Measurements from ENCODE around the gene CMTM2. TPM values are rescaled to one million over a fixed set of nuclear protein-coding genes. Genes with fewer than 3 reads are reported as not detected.
"Not testable (repeated sequence)": the region's sequence is repeated elsewhere in the genome, so short reads cannot be mapped to it uniquely, and the experiment has no call there.

The CMTM2 gene
- total and polyA plus RNA-seq, 2 experiments from 2014 or later = 0.88 TPM; not detected in 1

DNA sequence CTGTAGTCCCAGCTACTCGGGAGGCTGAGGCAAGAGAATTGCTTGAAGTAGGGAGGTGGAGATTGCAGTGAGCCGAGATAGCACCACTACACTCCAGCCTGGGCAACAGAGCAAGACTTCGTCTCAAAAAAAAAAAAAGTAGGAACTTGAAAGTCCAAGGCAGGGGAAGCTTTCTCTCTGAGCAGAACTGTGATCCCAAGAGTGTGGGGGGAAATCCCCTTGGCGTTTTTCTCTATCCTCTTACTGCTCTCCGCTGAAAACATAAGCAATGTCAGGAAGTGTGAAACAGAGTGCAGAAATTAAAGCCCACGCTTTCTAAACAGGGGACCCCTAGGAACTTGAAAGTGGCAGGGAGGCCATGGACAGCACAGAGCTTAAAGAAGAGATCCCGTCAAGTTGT, 15.5 kb downstream of the CMTM2 start:
- no peaks in the 10 kb centered on the region for H3K27me3 ChIP-seq
- no peaks in the 10 kb centered on the region for H3K36me3 ChIP-seq
- no peak for DNase-seq (ENCODE audit: low read depth in 1 of 2, low spot score in 1 of 2)
- no peak overlapping the region for H3K27ac ChIP-seq
- no peak overlapping the region for H3K4me3 ChIP-seq
- no peaks in the 10 kb centered on the region for H3K4me1 ChIP-seq (ENCODE audit: low read depth)
- no peaks in the 10 kb centered on the region for H3K9me3 ChIP-seq (ENCODE audit: low read depth)
- no peak for TF ChIP-seq CTCF (IDR thresholded peaks at IDR 0.05; ENCODE audit: low read depth, low read length)

DNA sequence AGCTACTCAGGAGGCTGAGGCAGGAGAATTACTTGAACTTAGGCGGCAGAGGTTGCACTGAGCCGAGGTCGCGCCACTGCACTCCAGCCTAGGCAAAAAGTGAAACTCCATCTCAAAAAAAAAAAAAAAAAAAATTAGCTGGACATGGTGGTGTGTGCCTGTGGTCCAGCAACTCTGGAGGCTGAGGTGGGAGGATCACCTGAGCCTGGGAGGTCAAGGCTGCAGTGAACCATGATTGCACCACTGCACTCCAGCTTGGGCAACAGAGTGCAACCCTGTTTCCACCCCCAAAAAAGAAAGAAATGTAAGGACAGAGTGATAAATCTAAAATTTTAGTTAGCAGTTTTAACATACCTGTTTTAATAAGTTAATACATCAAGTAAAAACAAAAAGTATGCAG, 17.3 kb downstream of the CMTM2 start:
- H3K36me3 ChIP-seq; H3K27me3 ChIP-seq; H3K9me3 ChIP-seq (ENCODE audit: low read depth); H3K4me1 ChIP-seq (ENCODE audit: low read depth); H3K27ac ChIP-seq; DNase-seq (ENCODE audit: low read depth in 1 of 2, low spot score in 1 of 2); H3K4me3 ChIP-seq: not testable (repeated sequence)

DNA sequence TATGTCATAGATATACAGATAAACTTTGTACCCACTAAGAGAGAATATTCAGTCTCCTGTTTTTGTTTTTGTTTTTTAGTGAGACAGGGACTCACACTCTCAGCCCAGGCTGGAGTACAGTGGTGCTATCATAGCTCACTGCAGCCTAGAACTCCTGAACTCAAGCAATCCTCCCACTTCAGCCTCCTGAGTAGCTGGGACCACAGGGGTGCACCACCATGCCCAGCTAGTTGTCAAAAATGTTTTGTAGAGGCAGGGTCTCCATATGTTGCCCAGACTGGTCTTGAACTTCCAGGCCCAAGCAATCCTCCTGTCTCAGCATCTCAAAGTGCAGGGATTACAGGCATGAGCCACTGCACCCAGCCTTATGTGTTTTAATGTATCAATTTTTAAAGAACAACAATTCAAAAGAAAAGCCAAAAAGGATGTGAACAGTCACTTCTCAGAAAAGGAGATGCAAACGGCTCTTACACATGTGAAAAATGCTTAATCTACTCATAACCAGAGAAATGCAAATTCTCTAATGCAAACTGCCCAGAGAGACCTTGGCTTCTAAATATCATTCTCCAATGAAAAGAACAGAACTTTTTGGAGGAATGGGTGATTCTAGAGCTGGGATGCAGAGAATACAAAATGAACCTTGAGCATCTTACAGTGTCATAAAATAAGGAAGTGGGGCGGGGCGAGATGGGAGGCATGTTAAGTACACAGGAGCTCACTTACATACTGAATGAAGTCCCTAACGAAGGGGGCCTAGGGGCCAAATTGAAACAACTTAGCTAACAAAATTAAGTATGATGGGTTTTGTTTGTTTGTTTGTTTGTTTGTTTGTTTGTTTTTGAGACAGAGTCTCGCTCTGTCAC, 18.0 kb downstream of the CMTM2 start:
- Histone ChIP-seq H3K27ac (no peak overlapping the region), H3K36me3 (no peaks in the 10 kb centered on the region), H3K4me3 (no peak overlapping the region), H3K9me3 (ENCODE audit: low read depth) (no peaks in the 10 kb centered on the region), H3K27me3 (no peaks in the 10 kb centered on the region), H3K4me1 (ENCODE audit: low read depth) (no peaks in the 10 kb centered on the region)
- TF ChIP-seq CTCF (IDR thresholded peaks at IDR 0.05; ENCODE audit: low read depth, low read length) = no peak
- DNase-seq (ENCODE audit: low read depth in 1 of 2, low spot score in 1 of 2) = no peak

DNA sequence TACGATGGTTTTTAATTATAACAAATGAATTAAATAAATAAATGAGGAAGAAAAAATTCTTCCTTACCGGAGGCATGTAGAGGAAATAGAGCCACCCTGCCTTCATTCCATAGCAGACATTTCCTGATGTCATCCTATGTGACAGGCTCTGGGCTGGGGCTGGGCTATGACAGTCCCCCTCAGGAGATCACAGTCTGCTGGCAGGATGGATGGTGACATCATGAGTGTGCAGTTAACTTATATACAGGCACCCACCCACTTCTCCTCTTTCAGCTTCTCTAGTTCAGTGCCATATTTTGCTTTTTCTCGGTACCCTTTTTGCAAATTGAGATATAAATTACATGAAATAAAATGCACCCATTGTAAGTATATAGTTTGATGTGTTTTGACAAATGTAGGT, 18.8 kb downstream of the CMTM2 start:
- H3K27me3 ChIP-seq = no peaks in the 10 kb centered on the region
- H3K36me3 ChIP-seq = no peaks in the 10 kb centered on the region
- DNase-seq (ENCODE audit: low read depth in 1 of 2, low spot score in 1 of 2) = no peak
- H3K9me3 ChIP-seq (ENCODE audit: low read depth) = no peaks in the 10 kb centered on the region
- H3K4me1 ChIP-seq (ENCODE audit: low read depth) = no peaks in the 10 kb centered on the region
- H3K4me3 ChIP-seq = no peak overlapping the region
- no peak for TF ChIP-seq CTCF (IDR thresholded peaks at IDR 0.05; ENCODE audit: low read depth, low read length)
- H3K27ac ChIP-seq = no peak overlapping the region

DNA sequence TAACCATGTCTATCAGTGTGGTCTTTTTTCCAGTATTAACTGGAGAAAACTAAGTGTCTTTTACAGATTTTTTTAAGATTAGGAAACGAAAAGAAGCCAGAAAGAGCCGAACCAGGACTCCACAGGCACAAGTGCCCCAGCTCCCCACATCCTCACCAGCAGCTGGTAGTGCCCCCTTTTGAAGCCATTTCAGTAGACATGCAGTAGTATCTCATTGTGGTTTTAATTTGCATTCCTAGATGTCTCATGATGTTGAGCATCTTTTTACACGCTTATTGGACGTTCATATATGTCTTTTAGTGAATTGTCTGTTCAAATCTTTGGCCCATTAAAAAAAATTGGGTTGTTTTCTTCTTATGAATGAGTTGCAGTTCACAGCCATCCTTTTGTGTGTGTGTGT, 20.5 kb downstream of the CMTM2 start:
- no peak for DNase-seq (ENCODE audit: low read depth in 1 of 2, low spot score in 1 of 2)
- Histone ChIP-seq H3K27me3 (no peaks in the 10 kb centered on the region), H3K27ac (no peak overlapping the region), H3K4me3 (no peak overlapping the region), H3K36me3 (no peaks in the 10 kb centered on the region), H3K9me3 (ENCODE audit: low read depth) (no peaks in the 10 kb centered on the region), H3K4me1 (ENCODE audit: low read depth) (peaks cover 7% of the 10 kb centered on the region)
- no peak for TF ChIP-seq CTCF (IDR thresholded peaks at IDR 0.05; ENCODE audit: low read depth, low read length)

DNA sequence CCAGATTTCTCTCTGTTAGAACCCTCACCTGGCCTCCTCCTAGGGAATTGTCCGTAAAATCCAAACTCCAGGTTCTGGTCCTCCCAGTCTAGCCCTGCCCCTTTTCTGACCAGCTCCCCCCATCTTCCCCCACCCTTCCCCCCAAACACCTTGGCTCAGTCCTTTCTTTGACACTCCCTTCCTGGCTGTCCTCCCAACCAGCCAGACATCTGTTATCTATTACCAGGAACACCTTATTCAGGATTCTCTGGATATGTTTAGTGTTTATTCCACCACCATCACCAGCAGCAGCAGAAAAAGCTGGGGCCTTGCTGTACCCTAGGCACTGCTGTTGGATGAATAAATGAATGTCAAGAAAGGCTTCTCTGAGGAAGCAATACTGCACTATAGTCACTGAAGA, 21.2 kb downstream of the CMTM2 start:
- DNase-seq (ENCODE audit: low read depth in 1 of 2, low spot score in 1 of 2) = no peak
- no peaks in the 10 kb centered on the region for H3K36me3 ChIP-seq
- no peaks in the 10 kb centered on the region for H3K9me3 ChIP-seq (ENCODE audit: low read depth)
- no peak for TF ChIP-seq CTCF (IDR thresholded peaks at IDR 0.05; ENCODE audit: low read depth, low read length)
- no peaks in the 10 kb centered on the region for H3K27me3 ChIP-seq
- no peak overlapping the region for H3K4me3 ChIP-seq
- H3K4me1 ChIP-seq (ENCODE audit: low read depth) = peaks cover 7% of the 10 kb centered on the region
- no peak overlapping the region for H3K27ac ChIP-seq

All from cardiac muscle cell (in vitro differentiated cells and primary cell).